Activated T-cell treated with anti-CD3 and anti-CD28 coated beads, Interleukin-2, amount 50 U/mL, for 4 hours (primary cell): ENCODE results near the gene HEXD. TPM values are rescaled to one million over a fixed set of nuclear protein-coding genes. Genes with fewer than 3 reads are reported as not detected.
A peak's percentile ranks its signal among the peaks of the same experiment; 100 is the strongest.
"Not testable (repeated sequence)": the region's sequence is repeated elsewhere in the genome, so short reads cannot be mapped to it uniquely, and the experiment has no call there.

ENCODE experiments used
- ATAC-seq, 2 donors: fragments of 200-7000 bp; cut with Tn5 transposase; one replicate each; pipeline ENCODE4 v1.10.0; 2021
- DNase-seq: peaks from one replicate; pipeline ENCODE4 v3.0.0-alpha.2; 2020
- H3K27me3 Mint-ChIP-seq: one replicate; pipeline ENCODE4 v1.8.0; 2021; ENCODE audit warnings: low read depth, mixed read lengths
- H3K36me3 Mint-ChIP-seq: one replicate; pipeline ENCODE4 v1.8.0; 2022; ENCODE audit warnings: mixed read lengths; ENCODE audit not compliant: insufficient read depth
- H3K4me1 Mint-ChIP-seq: one replicate; pipeline ENCODE4 v1.8.0; 2021; ENCODE audit warnings: low read depth, mixed read lengths
- H3K4me3 Mint-ChIP-seq: one replicate; pipeline ENCODE4 v1.8.0; 2021; ENCODE audit warnings: mild to moderate bottlenecking, moderate library complexity, mixed read lengths
- H3K9me3 Mint-ChIP-seq: one replicate; pipeline ENCODE4 v1.8.0; 2021; ENCODE audit warnings: mixed read lengths
- total RNA-seq, 3 donors: library from RNA; stranded (reverse); gene quantifications; one replicate each; pipeline ENCODE4 v1.2.1, GENCODE V29; 2021

The HEXD gene
- total RNA-seq, 3 donors from 2014 or later: 16.5 to 19.9 (median 19.0) TPM

- ATAC-seq (no peak), DNase-seq (no peak)
- no peaks in the 10 kb centered on the region for H3K9me3 Mint-ChIP-seq
- no peaks in the 10 kb centered on the region for H3K36me3 Mint-ChIP-seq
- H3K27me3 Mint-ChIP-seq: peaks cover 53% of the 10 kb centered on the region
- H3K4me1 Mint-ChIP-seq: peaks cover 7% of the 10 kb centered on the region
- H3K4me3 Mint-ChIP-seq: no peak overlapping the region
Measured at GRCh38 chr17:82377924-82378740, 40.0 kb upstream of the HEXD start.

- DNase-seq (no peak), ATAC-seq (no peak)
- H3K36me3 Mint-ChIP-seq: no peaks in the 10 kb centered on the region
- peaks cover 3% of the 10 kb centered on the region for H3K4me1 Mint-ChIP-seq
- no peak overlapping the region for H3K4me3 Mint-ChIP-seq
- H3K27me3 Mint-ChIP-seq: peaks cover 51% of the 10 kb centered on the region
- no peaks in the 10 kb centered on the region for H3K9me3 Mint-ChIP-seq
Measured at GRCh38 chr17:82378741-82379021, 39.5 kb upstream of the HEXD start.

- H3K4me3 Mint-ChIP-seq: no peak overlapping the region
Measured at GRCh38 chr17:82380860-82381702, 37.1 kb upstream of the HEXD start.

GRCh38 chr17:82381703-82382009 is 36.5 kb upstream of the HEXD start:
- H3K27me3 Mint-ChIP-seq: peaks cover 45% of the 10 kb centered on the region
- not testable (repeated sequence) for H3K4me3 Mint-ChIP-seq, H3K4me1 Mint-ChIP-seq, H3K9me3 Mint-ChIP-seq, H3K36me3 Mint-ChIP-seq, ATAC-seq, DNase-seq

More at GRCh38 chr17:82380860-82381702, 37.1 kb upstream of the HEXD start:
- DNase-seq: no peak
- H3K9me3 Mint-ChIP-seq: no peaks in the 10 kb centered on the region
- H3K27me3 Mint-ChIP-seq: peaks cover 49% of the 10 kb centered on the region
- peaks cover 3% of the 10 kb centered on the region for H3K4me1 Mint-ChIP-seq
- ATAC-seq: peak in 1 of 2 donors; percentile 56
- H3K36me3 Mint-ChIP-seq: no peaks in the 10 kb centered on the region

- H3K4me3 Mint-ChIP-seq, H3K9me3 Mint-ChIP-seq, H3K4me1 Mint-ChIP-seq, DNase-seq, ATAC-seq, H3K36me3 Mint-ChIP-seq: not testable (repeated sequence)
- peaks cover 44% of the 10 kb centered on the region for H3K27me3 Mint-ChIP-seq
Measured at GRCh38 chr17:82382220-82382932, 35.8 kb upstream of the HEXD start.

- H3K27me3 Mint-ChIP-seq: peaks cover 43% of the 10 kb centered on the region
- H3K36me3 Mint-ChIP-seq: no peaks in the 10 kb centered on the region
- peaks cover 3% of the 10 kb centered on the region for H3K4me1 Mint-ChIP-seq
- H3K4me3 Mint-ChIP-seq: no peak overlapping the region
- DNase-seq (no peak), ATAC-seq (no peak)
- H3K9me3 Mint-ChIP-seq: no peaks in the 10 kb centered on the region
Measured at GRCh38 chr17:82382933-82383255, 35.3 kb upstream of the HEXD start.

- Mint-ChIP-seq H3K27me3 (peaks cover 41% of the 10 kb centered on the region), H3K4me1 (peaks cover 3% of the 10 kb centered on the region), H3K9me3 (no peaks in the 10 kb centered on the region), H3K4me3 (no peak overlapping the region), H3K36me3 (no peaks in the 10 kb centered on the region)
- DNase-seq (no peak), ATAC-seq (no peak)
Measured at GRCh38 chr17:82383411-82383810, 34.7 kb upstream of the HEXD start.

- H3K4me1 Mint-ChIP-seq: peaks cover 3% of the 10 kb centered on the region
- no peaks in the 10 kb centered on the region for H3K36me3 Mint-ChIP-seq
- no peak overlapping the region for H3K4me3 Mint-ChIP-seq
- DNase-seq: no peak
- H3K27me3 Mint-ChIP-seq: peaks cover 35% of the 10 kb centered on the region
- no peak for ATAC-seq
- H3K9me3 Mint-ChIP-seq: no peaks in the 10 kb centered on the region
Measured at GRCh38 chr17:82384051-82384729, 34.0 kb upstream of the HEXD start.

GRCh38 chr17:82384730-82385481 is 33.2 kb upstream of the HEXD start:
- Mint-ChIP-seq H3K4me1 (peaks cover 3% of the 10 kb centered on the region), H3K9me3 (no peaks in the 10 kb centered on the region), H3K4me3 (no peak overlapping the region), H3K27me3 (peaks cover 33% of the 10 kb centered on the region), H3K36me3 (no peaks in the 10 kb centered on the region)
- no peak for ATAC-seq
- no peak for DNase-seq

GRCh38 chr17:82385559-82386254 is 32.4 kb upstream of the HEXD start:
- Mint-ChIP-seq H3K27me3 (peaks cover 25% of the 10 kb centered on the region), H3K36me3 (no peaks in the 10 kb centered on the region), H3K4me1 (peaks cover 3% of the 10 kb centered on the region), H3K4me3 (no peak overlapping the region), H3K9me3 (no peaks in the 10 kb centered on the region)
- DNase-seq (no peak), ATAC-seq (no peak)

- no peaks in the 10 kb centered on the region for H3K4me1 Mint-ChIP-seq
- DNase-seq (no peak), ATAC-seq (no peak)
- no peaks in the 10 kb centered on the region for H3K36me3 Mint-ChIP-seq
- peaks cover 19% of the 10 kb centered on the region for H3K27me3 Mint-ChIP-seq
- no peak overlapping the region for H3K4me3 Mint-ChIP-seq
- H3K9me3 Mint-ChIP-seq: no peaks in the 10 kb centered on the region
Measured at GRCh38 chr17:82386255-82386831, 31.8 kb upstream of the HEXD start.

- DNase-seq: no peak
- Mint-ChIP-seq H3K9me3 (no peaks in the 10 kb centered on the region), H3K4me3 (no peak overlapping the region), H3K27me3 (peaks cover 14% of the 10 kb centered on the region), H3K36me3 (no peaks in the 10 kb centered on the region), H3K4me1 (no peaks in the 10 kb centered on the region)
- ATAC-seq: no peak
Measured at GRCh38 chr17:82386881-82387704, 31.1 kb upstream of the HEXD start.
